OCI-LY3 (cell line): ENCODE data around the gene TEX26.

Experiments
- H2AFZ ChIP-seq: fragments of 200-600, 300-600 bp; shearing (Covaris generic); 2 replicates; pipeline ENCODE4 v1.6.0; 2014; ENCODE audit warnings: antibody characterized with exemption, low read depth, low read length
- H3K27ac ChIP-seq: fragments of 200-600, 300-600 bp; sonication (generic); 2 replicates; pipeline ENCODE4 v1.5.1; 2014; ENCODE audit warnings: mild to moderate bottlenecking, low read length, moderate library complexity, mixed read lengths
- H3K27me3 ChIP-seq: fragments of 200-600, 300-600 bp; sonication (generic); 2 replicates; pipeline ENCODE4 v1.6.1; 2014; ENCODE audit warnings: low read depth, low read length, mixed read lengths
- H3K36me3 ChIP-seq: fragments of 200-600, 300-600 bp; sonication (generic); replicated peaks from 2 replicates; pipeline ENCODE3; 2014; ENCODE audit warnings: low read depth, low read length, mixed read lengths
- H3K4me1 ChIP-seq: fragments of 300-600, 200-600 bp; sonication (generic); 2 replicates; pipeline ENCODE4 v1.6.1; 2014; ENCODE audit warnings: low read length, mixed read lengths
- H3K4me2 ChIP-seq: fragments of 200-600, 300-600 bp; sonication (generic); 2 replicates; pipeline ENCODE4 v1.6.1; 2014; ENCODE audit warnings: low read length, mixed read lengths
- H3K4me3 ChIP-seq: fragments of 300-600, 200-600 bp; sonication (generic); 2 replicates; pipeline ENCODE4 v1.5.1; 2014; ENCODE audit warnings: antibody characterized with exemption, mild to moderate bottlenecking, low read length, moderate library complexity
- H3K79me2 ChIP-seq: fragments of 300-600, 200-600 bp; shearing (Covaris generic); 2 replicates; pipeline ENCODE4 v1.6.1; 2014; ENCODE audit warnings: mild to moderate bottlenecking, low read length, mixed read lengths
- H3K9ac ChIP-seq: fragments of 300-600, 200-600 bp; shearing (Covaris generic); 2 replicates; pipeline ENCODE4 v1.6.0; 2014; ENCODE audit warnings: mild to moderate bottlenecking, low read length, moderate library complexity
- H3K9me3 ChIP-seq: fragments of 200-600, 300-600 bp; shearing (Covaris generic); 2 replicates; pipeline ENCODE4 v1.6.1; 2014; ENCODE audit warnings: low read length, mixed read lengths; ENCODE audit not compliant: insufficient read depth
- H4K20me1 ChIP-seq: fragments of 200-600, 300-600 bp; sonication (generic); 2 replicates; pipeline ENCODE4 v1.6.1; 2016; ENCODE audit warnings: low read length, mixed read lengths; ENCODE audit not compliant: insufficient read depth
- CTCF ChIP-seq: fragments of 200-600, 300-600 bp; sonication (generic); IDR thresholded peaks from 2 replicates; pipeline ENCODE4 v1.5.1; 2014; ENCODE audit warnings: antibody characterized with exemption, low read length, low read depth
- EZH2phosphoT487 ChIP-seq: fragments of 200-600 bp; shearing (Covaris generic); IDR thresholded peaks from 2 replicates; pipeline ENCODE4 v1.6.1; 2018; ENCODE audit warnings: antibody characterized with exemption, mixed run types, low read depth

The TEX26 gene

GRCh38 chr13:30982906-30983305 lies 50.5 kb downstream of the TEX26 start:
- Histone ChIP-seq H3K79me2 (no peaks in the 10 kb centered on the region), H3K36me3 (no peaks in the 10 kb centered on the region), H2AFZ (no peak overlapping the region), H3K4me1 (peaks cover 23% of the 10 kb centered on the region), H3K4me2 (peak overlapping the region; percentile 47), H3K27me3 (peaks cover 38% of the 10 kb centered on the region), H3K9me3 (no peaks in the 10 kb centered on the region), H3K27ac (no peak overlapping the region), H4K20me1 (no peaks in the 10 kb centered on the region), H3K9ac (no peak overlapping the region), H3K4me3 (no peak overlapping the region)
- TF ChIP-seq CTCF (no peak), EZH2phosphoT487 (no peak)

GRCh38 chr13:30983431-30983830 lies 51.0 kb downstream of the TEX26 start:
- Histone ChIP-seq H3K4me2 (no peak overlapping the region), H3K79me2 (no peaks in the 10 kb centered on the region), H3K36me3 (no peaks in the 10 kb centered on the region), H3K4me3 (no peak overlapping the region), H3K27me3 (peaks cover 38% of the 10 kb centered on the region), H3K27ac (no peak overlapping the region), H3K4me1 (peaks cover 23% of the 10 kb centered on the region), H3K9ac (no peak overlapping the region), H3K9me3 (no peaks in the 10 kb centered on the region), H4K20me1 (no peaks in the 10 kb centered on the region), H2AFZ (no peak overlapping the region)
- TF ChIP-seq EZH2phosphoT487 (no peak), CTCF (no peak)

GRCh38 chr13:30984620-30985019 lies 52.2 kb downstream of the TEX26 start:
- H2AFZ ChIP-seq = no peak overlapping the region
- peak overlapping the region; percentile 46 for H3K4me2 ChIP-seq
- no peak overlapping the region for H3K4me3 ChIP-seq
- H3K36me3 ChIP-seq = no peaks in the 10 kb centered on the region
- peaks cover 37% of the 10 kb centered on the region for H3K27me3 ChIP-seq
- H3K27ac ChIP-seq = no peak overlapping the region
- peaks cover 23% of the 10 kb centered on the region for H3K4me1 ChIP-seq
- H3K9me3 ChIP-seq = no peaks in the 10 kb centered on the region
- TF ChIP-seq EZH2phosphoT487 = no peak
- no peak for TF ChIP-seq CTCF
- H3K79me2 ChIP-seq = no peaks in the 10 kb centered on the region
- no peaks in the 10 kb centered on the region for H4K20me1 ChIP-seq
- H3K9ac ChIP-seq = no peak overlapping the region

- Histone ChIP-seq H3K4me2 (no peak overlapping the region), H3K4me1 (peaks cover 23% of the 10 kb centered on the region), H3K4me3 (no peak overlapping the region), H4K20me1 (no peaks in the 10 kb centered on the region), H3K79me2 (no peaks in the 10 kb centered on the region), H3K36me3 (no peaks in the 10 kb centered on the region), H3K9me3 (no peaks in the 10 kb centered on the region), H2AFZ (no peak overlapping the region), H3K9ac (no peak overlapping the region), H3K27ac (no peak overlapping the region), H3K27me3 (peaks cover 34% of the 10 kb centered on the region)
- TF ChIP-seq CTCF = no peak
- no peak for TF ChIP-seq EZH2phosphoT487
Measured at GRCh38 chr13:30985637-30986205, 53.3 kb downstream of the TEX26 start.
